AML-193 (cell line): ENCODE results near the gene AUTS2.

Experiments
- DNase-seq, 2 experiments: peaks; one replicate each; lab custom pipeline; 2025; lab: John Stamatoyannopoulos, UW

The AUTS2 gene

DNA sequence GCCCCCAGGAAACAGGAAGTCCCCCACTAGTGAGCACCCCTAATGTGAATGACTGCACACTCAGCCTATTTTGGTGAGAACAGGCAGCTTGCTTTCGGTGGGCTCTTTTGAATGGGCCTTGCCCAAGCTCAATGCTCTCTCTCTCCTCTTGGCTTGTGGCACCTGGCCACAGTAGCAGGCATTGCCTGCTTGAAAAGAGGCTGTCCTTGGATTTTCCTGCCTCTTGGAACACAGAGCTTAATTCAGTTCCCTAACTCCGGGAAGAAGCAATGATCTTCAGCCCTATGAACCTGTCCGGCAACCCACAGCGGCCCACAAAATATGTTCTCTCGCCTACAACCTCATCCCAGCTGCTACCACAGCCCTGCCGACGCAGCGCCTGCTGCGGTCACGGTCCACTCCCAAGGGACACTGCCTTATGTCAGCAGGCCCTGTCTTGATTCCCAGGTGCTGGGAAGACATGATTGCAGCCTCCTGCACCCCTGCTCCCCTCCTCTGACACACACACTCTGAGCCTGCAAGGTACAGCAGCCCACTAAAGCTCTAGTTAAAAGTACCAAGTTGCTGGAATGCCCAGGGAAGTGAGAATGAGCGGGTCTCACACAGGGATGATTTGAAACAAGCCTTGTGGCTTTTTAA, 818.2 kb downstream of the AUTS2 start:
- no peak for DNase-seq

DNA sequence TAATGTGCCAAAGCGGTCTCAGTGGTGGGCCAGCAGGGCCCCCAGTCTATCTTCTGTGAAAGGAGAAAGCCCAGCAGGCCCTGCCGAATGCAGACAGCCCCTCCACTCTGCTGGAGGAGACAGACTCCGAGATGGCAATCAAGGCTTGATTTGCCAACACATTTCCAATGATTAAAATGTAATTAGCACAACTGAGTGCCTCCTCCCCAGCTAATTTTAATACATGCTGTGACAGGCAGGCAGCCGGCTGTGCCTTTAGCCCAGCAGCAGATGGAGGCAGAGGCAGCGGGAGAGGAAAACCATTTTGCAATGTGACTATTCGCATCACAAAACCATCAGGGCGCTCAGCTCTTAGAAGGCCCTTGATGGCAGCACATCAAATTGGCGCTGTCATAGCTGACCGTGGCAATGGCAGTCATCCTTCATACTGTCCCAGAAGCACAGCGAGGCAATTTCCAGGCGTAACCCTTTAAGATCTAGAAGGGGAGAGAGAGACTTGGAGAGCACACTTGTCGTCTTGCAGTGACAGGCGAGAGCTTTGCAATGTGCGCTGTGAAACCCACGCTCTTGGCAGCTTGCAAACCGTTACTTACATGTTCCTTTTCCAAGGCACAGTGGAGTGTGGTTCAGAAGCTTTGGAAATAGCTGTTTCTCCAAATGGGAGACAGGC, 818.8 kb downstream of the AUTS2 start:
- no peak for DNase-seq

- no peak for DNase-seq
These were observed 821.5 kb downstream of the AUTS2 start for GRCh38 chr7:70419526-70420380.

DNA sequence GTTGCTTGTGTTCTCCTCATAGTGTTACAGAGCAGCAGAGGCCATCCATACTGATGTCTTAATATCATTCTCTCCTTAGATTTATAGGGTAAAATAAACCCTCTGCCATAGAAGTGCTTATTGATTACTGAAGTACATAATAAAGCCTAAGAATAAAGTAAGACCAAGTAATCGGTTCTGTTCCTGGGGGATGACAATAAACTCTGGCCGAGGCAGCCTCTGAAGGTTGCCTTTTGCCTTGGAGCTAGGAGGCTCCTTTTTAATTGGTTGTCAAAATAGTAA, 822.0 kb downstream of the AUTS2 start:
- no peak for DNase-seq

GRCh38 chr7:70421319-70421718, 823.0 kb downstream of the AUTS2 start:
- no peak for DNase-seq

DNA sequence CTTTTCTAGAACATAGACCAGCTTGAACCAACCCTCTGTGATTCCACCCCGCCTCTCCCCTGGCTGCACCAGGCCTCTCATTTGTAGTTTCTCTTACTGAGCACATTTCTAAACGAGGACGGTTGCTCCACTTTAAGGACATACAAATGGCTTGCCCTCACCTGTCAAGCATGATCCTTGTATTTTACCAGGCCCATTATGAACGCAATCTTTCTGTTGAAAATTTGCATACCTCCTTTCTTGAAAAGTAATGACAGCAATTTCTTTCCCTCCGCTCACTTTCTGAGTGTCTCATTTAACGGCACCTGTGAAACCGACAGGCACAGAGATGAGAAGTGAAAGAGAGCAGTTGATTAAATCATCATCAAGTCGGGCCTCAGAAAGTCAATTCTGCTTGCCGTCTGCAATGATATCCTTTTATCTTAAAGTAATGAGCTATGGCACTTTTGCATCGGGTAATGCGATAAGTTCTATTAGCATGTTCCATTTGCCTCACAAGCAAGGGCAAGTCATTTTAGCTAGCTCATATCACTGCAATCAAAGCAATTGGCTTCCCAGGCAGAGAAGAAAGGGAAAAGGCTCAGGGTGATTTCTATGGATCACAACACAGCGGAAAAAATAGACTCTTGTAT, 828.1 kb downstream of the AUTS2 start:
- DNase-seq = no peak

DNA sequence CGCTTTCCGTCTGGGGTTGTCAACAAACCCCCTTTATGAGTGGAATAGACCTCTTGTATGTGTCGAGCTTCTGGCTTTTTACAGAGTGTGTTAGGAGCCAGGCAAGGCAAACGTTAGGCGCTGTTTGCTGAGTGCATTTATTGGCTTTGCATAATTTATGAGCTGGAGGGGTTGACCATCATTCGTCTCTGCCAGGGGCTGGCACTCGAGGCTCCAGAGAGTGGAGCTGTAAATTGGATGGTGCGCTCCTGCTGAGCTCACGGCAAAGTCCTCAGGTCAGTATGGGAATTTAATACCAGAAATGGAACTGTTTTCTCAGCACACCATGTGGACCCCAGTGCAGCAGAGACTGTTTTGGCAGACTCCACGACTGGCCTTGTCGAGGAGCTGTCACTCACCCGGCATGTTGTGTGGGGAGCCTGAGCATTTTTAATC, 834.3 kb downstream of the AUTS2 start:
- DNase-seq = no peak

DNA sequence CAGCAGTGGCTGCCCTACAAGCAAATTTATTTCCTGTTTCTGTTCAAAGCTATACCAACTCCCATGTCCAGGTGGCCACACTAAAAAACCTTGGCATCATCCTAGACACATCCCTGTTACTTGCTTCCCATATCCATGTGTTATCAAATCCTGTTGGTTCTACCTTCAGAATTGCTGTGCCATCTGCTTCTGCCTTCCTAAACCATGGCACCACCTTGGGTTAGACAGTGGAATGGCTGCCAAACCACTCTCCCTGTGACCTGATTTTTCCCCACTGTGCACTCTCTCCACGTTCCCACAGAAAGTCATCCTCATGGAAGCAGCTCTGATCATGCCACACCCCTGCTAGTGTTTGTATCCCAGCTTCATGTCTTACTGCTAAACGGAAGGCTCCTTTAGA, 836.1 kb downstream of the AUTS2 start:
- no peak for DNase-seq

GRCh38 chr7:70434821-70435220, 836.5 kb downstream of the AUTS2 start:
- DNase-seq = no peak

DNA sequence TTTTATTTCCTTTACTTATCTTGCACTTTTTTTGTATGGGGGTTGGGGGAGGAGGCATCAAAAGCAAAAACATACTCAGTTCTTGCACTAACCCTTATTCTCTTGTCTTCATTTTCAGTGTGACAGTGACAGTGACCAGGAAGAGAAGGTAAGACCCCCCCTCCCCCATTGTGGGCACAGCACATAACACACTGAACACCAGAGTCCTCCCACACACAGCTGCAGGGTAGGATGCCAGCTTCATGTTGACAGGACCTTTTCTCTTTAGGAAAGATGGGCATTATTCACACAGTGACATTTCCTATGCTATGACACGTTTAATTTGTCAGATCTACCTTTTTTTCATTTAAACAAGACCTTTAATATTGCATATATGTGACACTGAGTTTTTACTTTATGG, 837.4 kb downstream of the AUTS2 start:
- no peak for DNase-seq

GRCh38 chr7:70436790-70437350, 838.6 kb downstream of the AUTS2 start:
- no peak for DNase-seq

GRCh38 chr7:70439651-70440050, 841.4 kb downstream of the AUTS2 start:
- no peak for DNase-seq

- no peak for DNase-seq
These were observed 848.3 kb downstream of the AUTS2 start for GRCh38 chr7:70446448-70447143.

- no peak for DNase-seq
These were observed 850.1 kb downstream of the AUTS2 start for GRCh38 chr7:70448312-70448906.

DNA sequence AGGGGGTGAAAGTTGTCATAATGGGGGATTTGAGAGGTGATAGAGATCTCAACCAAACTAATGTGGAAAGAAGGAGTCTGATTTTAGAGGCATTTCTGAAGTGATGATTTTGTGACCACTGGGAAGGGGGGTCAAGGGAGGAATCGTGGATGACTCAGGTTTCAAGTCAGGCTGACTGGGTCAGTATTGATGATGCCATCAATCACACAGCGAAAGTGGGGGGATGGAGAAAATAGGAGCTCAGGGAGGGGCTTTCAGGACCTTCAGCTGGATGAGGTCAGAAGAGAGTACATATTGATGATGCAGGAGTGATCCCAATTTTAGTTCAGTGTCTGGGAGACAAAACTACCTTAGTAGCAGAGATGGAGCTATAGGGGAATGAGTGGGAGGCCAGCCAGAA, 852.5 kb downstream of the AUTS2 start:
- no peak for DNase-seq

DNA sequence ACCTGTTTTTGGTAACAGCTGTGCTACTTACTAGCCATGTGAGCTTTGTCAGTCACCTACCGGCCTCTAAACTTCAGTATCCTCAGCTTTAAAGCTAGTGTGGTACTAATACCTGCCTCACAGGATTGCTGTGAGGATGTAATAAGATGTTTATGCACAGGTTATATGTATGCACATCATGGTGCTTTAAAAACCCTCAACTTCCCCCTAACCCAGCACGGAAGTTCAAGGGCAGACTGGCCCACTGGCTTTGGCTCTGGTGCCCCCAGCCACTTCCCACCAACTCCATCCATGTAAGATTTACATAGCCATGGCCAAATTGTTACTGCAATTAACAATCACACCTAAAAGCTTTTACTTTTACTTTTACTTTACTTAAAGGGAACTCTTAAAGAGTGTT, 857.6 kb downstream of the AUTS2 start:
- DNase-seq = no peak

- DNase-seq = no peak
These were observed 858.4 kb downstream of the AUTS2 start for GRCh38 chr7:70456719-70457118.

GRCh38 chr7:70457482-70457881, 859.2 kb downstream of the AUTS2 start:
- no peak for DNase-seq

GRCh38 chr7:70457883-70458680, 859.8 kb downstream of the AUTS2 start:
- no peak for DNase-seq

- DNase-seq = no peak
These were observed 860.5 kb downstream of the AUTS2 start for GRCh38 chr7:70458745-70459144.

DNA sequence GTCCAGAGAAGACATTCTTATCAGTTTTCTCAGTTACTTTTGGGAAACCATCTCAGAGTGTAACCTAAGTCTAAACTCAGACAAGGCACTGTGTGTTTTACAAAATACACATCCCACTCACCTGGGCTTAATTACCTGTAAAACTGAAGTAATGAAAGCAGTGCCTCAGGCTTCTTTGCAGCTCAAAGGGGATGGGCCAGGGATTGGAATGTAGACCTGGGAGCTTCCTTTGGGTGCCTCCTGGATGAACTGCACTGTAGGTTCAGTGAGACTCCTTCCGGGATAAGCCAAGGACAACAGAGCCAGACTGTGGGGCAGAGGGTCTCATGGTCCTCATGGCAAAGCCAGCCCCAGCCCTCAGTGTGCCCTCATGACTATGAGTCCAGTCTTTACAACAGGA, 861.3 kb downstream of the AUTS2 start:
- DNase-seq = no peak
